GM12878 (cell line): ENCODE data around the gene CNDP2. TPM values are rescaled to one million over a fixed set of nuclear protein-coding genes. Genes with fewer than 3 reads are reported as not detected.

Source experiments
- ATAC-seq: fragments of 200-7000 bp; cut with Tn5 transposase; 3 replicates; pipeline ENCODE4 v1.9.1; 2020; ENCODE audit warnings: mild to moderate bottlenecking, moderate library complexity
- BruUV-seq: library from RNA; stranded (reverse); fragments of 400-500 nt; replicated peaks from 2 replicates; lab custom pipeline; 2021; lab: Mats Ljungman, UMichigan
- CTCF ChIA-PET: fragments of 300-600 bp; sonication (Branson Sonifier 250); formaldehyde crosslinking; extraction: SDS; loops from one replicate; lab custom pipeline; 2021; ENCODE audit warnings: inconsistent platforms; lab: Yijun Ruan, JAX
- POLR2A ChIA-PET: fragments of 350-600 bp; formaldehyde crosslinking; extraction: SDS; loops from one replicate; lab custom pipeline; 2021; ENCODE audit warnings: inconsistent platforms; lab: Charles Lee
- RAD21 ChIA-PET: fragments of 300-600 bp; sonication (Branson Sonifier 250); formaldehyde crosslinking; loops from one replicate; lab custom pipeline; 2023; ENCODE audit warnings: antibody characterized with exemption; ENCODE audit not compliant: unreplicated experiment; lab: Charles Lee
- SMC1A ChIA-PET: fragments of 300-600 bp; sonication (Branson Sonifier 250); formaldehyde crosslinking; loops from one replicate; lab custom pipeline; 2023; ENCODE audit not compliant: unreplicated experiment, uncharacterized antibody; lab: Charles Lee
- DNase-seq: peaks from one replicate; pipeline ENCODE4 v3.0.0-alpha.2; 2011; ENCODE audit warnings: low read depth, low spot score
- FAIRE-seq: peaks from 3 replicates; lab custom pipeline; 2011; peaks lifted over from hg19 to GRCh38; lab: Jason Lieb, UNC
- H2AFZ ChIP-seq: 2 replicates; pipeline ENCODE4 v1.6.0; 2011; ENCODE audit warnings: low read depth, low read length, control low read depth; ENCODE audit not compliant: control insufficient read depth
- H3K27ac ChIP-seq: 2 replicates; pipeline ENCODE4 v1.5.1; 2011; ENCODE audit warnings: control low read depth; ENCODE audit not compliant: control insufficient read depth, insufficient read depth
- H3K27me3 ChIP-seq, 2 experiments: replicated peaks in 1 of 2; 2 replicates each; pipeline versions ENCODE4 v1.6.0 to v1.6.1; 2011; ENCODE audit warnings: low read length in 1 of 2; ENCODE audit not compliant: control insufficient read depth in 2 of 2, insufficient read depth in 2 of 2
- H3K36me3 ChIP-seq, 2 experiments: 2 replicates each; pipeline ENCODE4 v1.5.1; 2011; ENCODE audit warnings: low read length in 1 of 2; ENCODE audit not compliant: control insufficient read depth in 2 of 2, insufficient read depth in 2 of 2
- H3K4me1 ChIP-seq: 2 replicates; pipeline ENCODE4 v1.6.1; 2011; ENCODE audit warnings: mild to moderate bottlenecking, low read length, moderate library complexity, mixed read lengths; ENCODE audit not compliant: control insufficient read depth, insufficient read depth
- H3K4me2 ChIP-seq: 2 replicates; pipeline ENCODE4 v1.6.0; 2011; ENCODE audit warnings: control low read depth; ENCODE audit not compliant: control insufficient read depth, insufficient read depth
- H3K4me3 ChIP-seq: fragments of 200-600 bp; sonication (generic); 2 replicates; pipeline ENCODE4 v1.5.1; 2016
- H3K79me2 ChIP-seq: 2 replicates; pipeline ENCODE4 v1.6.0; 2011; ENCODE audit warnings: low read length; ENCODE audit not compliant: control insufficient read depth, insufficient read depth
- H3K9ac ChIP-seq: 2 replicates; pipeline ENCODE4 v1.8.0; 2011; ENCODE audit warnings: low read length, control low read depth, mixed read lengths; ENCODE audit not compliant: control insufficient read depth, insufficient read depth
- H3K9me3 ChIP-seq: replicated peaks from 3 replicates; pipeline ENCODE4 v1.5.1; 2011; ENCODE audit warnings: mild to moderate bottlenecking, low read length; ENCODE audit not compliant: control insufficient read depth, insufficient read depth
- H4K20me1 ChIP-seq: 2 replicates; pipeline ENCODE4 v1.6.0; 2011; ENCODE audit not compliant: control insufficient read depth, insufficient read depth
- MEF2A ChIP-seq: IDR thresholded peaks from 2 replicates; pipeline ENCODE4 v1.6.1; 2011; ENCODE audit warnings: low read depth, mild to moderate bottlenecking, low read length, moderate library complexity; ENCODE audit not compliant: insufficient read depth
- MYB ChIP-seq: fragments of 150-350 bp; IDR thresholded peaks from 2 replicates; pipeline ENCODE4 v1.6.1; 2014; ENCODE audit warnings: mild to moderate bottlenecking, low read depth, low read length, borderline replicate concordance
- RELA ChIP-seq: fragments of 450-650 bp; IDR thresholded peaks from 2 replicates; pipeline ENCODE4 v1.8.0; 2014; ENCODE audit warnings: borderline replicate concordance; ENCODE audit not compliant: partially characterized antibody
- in situ Hi-C: fragments of 300-500 bp; cut with MboI; formaldehyde crosslinking; loops from 9 replicates; pipeline ENCODE4 v1.14.3; 2018; ENCODE audit warnings: mixed read lengths
- intact Hi-C: fragments of 100-400 bp; cut with micrococcal nuclease; formaldehyde crosslinking; loops from one replicate; pipeline ENCODE4 v1.14.2; 2022; ENCODE audit not compliant: unreplicated experiment
- polyA plus RNA-seq, 11 experiments: library from polyadenylated mRNA; depleted of rRNA in 4 of 11; unstranded in 6 of 11; stranded (reverse) in 5 of 11; fragments of >200 nt; fragmentation: Nextera tagmentation in 4 of 11; fragmentation: Illumina TruSeq in 1 of 11; extraction: Ambion mirVana in 4 of 11; extraction: Trizol in 1 of 11; gene quantifications; 1 replicate in 1 of 11; 2 replicates in 10 of 11; pipeline versions ENCODE4 v1.2.1 to v1.2.3, GENCODE V29; 2011 to 2016; ENCODE audit warnings: inconsistent platforms in 2 of 11, missing spikeins in 2 of 11, low read depth in 1 of 11
- total RNA-seq, 4 experiments: library from RNA; depleted of rRNA in 3 of 4; stranded (reverse); fragments of >200 nt in 3 of 4; fragmentation: Illumina TruSeq in 1 of 4; extraction: Trizol in 1 of 4; gene quantifications; 2 replicates each; pipeline versions ENCODE4 v1.2.1 to v1.2.3, GENCODE V29; 2013 to 2021

CNDP2 gene
- total and polyA plus RNA-seq, 10 of the 15 experiments (the other 5 are each of a cell fraction or from before 2014, with no cell fraction given) = 63.5 to 213 (median 158) TPM

DNA sequence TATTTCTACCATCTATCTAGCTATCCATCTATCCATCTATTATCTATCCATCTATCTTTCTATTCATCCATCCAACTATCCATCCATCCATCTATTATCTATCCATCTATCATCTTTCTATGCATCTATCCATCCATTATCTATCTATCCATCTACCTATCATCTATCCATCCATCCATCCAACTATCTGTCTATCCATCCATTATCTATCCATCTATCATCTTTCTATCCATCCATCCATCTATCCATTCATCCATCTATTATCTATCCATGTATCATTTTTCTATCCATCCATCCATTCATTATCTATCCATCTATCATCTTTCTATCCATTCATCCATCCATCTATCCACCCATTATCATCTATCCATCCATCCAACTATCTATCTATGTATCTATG lies 76.9 kb downstream of the CNDP2 start:
- Histone ChIP-seq H3K4me3 (no peak overlapping the region), H3K27me3 (peaks cover 0 to 1% of the 10 kb centered on the region in 2 experiments; a peak in 2 of 4 replicates), H3K4me1 (no peaks in the 10 kb centered on the region), H3K9me3 (no peaks in the 10 kb centered on the region), H3K4me2 (no peak overlapping the region)
- no peak for ATAC-seq
- ChIA-PET POLR2A (no interaction called here), RAD21 (no interaction called here), CTCF (no interaction called here)
- TF ChIP-seq MYB (no peak), RELA (no peak), MEF2A (no peak)
- TF ChIP-seq, all 136 proteins: peak for 0
- no peaks in the 10 kb centered on the region for H4K20me1 ChIP-seq
- H2AFZ ChIP-seq = no peak overlapping the region
- in situ Hi-C loops (no loop called here), intact Hi-C loops (no loop called here)
- SMC1A ChIA-PET = no interaction called here
- H3K36me3 ChIP-seq = no peaks in the 10 kb centered on the region
- no peak overlapping the region for H3K9ac ChIP-seq
- no peak overlapping the region for H3K27ac ChIP-seq
- DNase-seq = no peak
- no TSS peak for BruUV-seq
- no peak for FAIRE-seq
- no peaks in the 10 kb centered on the region for H3K79me2 ChIP-seq

Other genes with a start within 250 kb of the CNDP2 start
- 63.2 and 76.9 TPM in 2 replicates for gene CYB5A, start 204.4 kb upstream of the CNDP2 start, total RNA-seq (2014; rRNA removed)
- gene CYB5A, start 204.4 kb upstream of the CNDP2 start, total RNA-seq (2014; rRNA removed; fragmentation: Illumina TruSeq; extraction: Trizol) = 63.9 and 68.7 TPM in 2 replicates
- gene CYB5A, start 204.4 kb upstream of the CNDP2 start, total RNA-seq (2021) = 60.2 and 60.4 TPM in 2 replicates
- gene CYB5A, start 204.4 kb upstream of the CNDP2 start, polyA plus RNA-seq (2011; rRNA removed) = 106 and 119 TPM in 2 replicates
- 78.6 and 87.4 TPM in 2 replicates for gene CYB5A, start 204.4 kb upstream of the CNDP2 start, polyA plus RNA-seq (2014; fragmentation: Illumina TruSeq; extraction: Trizol)
- 100 to 1,000 TPM; 120 to 129 TPM for gene CYB5A, start 204.4 kb upstream of the CNDP2 start, polyA plus RNA-seq (2014; fragmentation: Nextera tagmentation; extraction: Ambion mirVana)
- 57.8 and 76.8 TPM in 2 replicates for gene CYB5A, start 204.4 kb upstream of the CNDP2 start, polyA plus RNA-seq (2014; rRNA removed)
- gene CYB5A, start 204.4 kb upstream of the CNDP2 start, polyA plus RNA-seq (2016; fragmentation: Nextera tagmentation; extraction: Ambion mirVana) = 100 to 1,000 TPM; 119 to 122 TPM
- not detected in 2 replicates for gene C18orf63, start 180.5 kb upstream of the CNDP2 start, total RNA-seq (2014; rRNA removed)
- gene C18orf63, start 180.5 kb upstream of the CNDP2 start, total RNA-seq (2014; rRNA removed; fragmentation: Illumina TruSeq; extraction: Trizol) = not detected in 2 replicates
- not detected in 2 replicates for gene C18orf63, start 180.5 kb upstream of the CNDP2 start, total RNA-seq (2021)
- gene C18orf63, start 180.5 kb upstream of the CNDP2 start, polyA plus RNA-seq (2011; rRNA removed) = not detected in 2 replicates
- gene C18orf63, start 180.5 kb upstream of the CNDP2 start, polyA plus RNA-seq (2014; fragmentation: Illumina TruSeq; extraction: Trizol) = not detected in 2 replicates
- gene C18orf63, start 180.5 kb upstream of the CNDP2 start, polyA plus RNA-seq (2014; fragmentation: Nextera tagmentation; extraction: Ambion mirVana) = not detected
- gene C18orf63, start 180.5 kb upstream of the CNDP2 start, polyA plus RNA-seq (2014; rRNA removed) = not detected in 2 replicates
- not detected for gene C18orf63, start 180.5 kb upstream of the CNDP2 start, polyA plus RNA-seq (2016; fragmentation: Nextera tagmentation; extraction: Ambion mirVana)
- not detected in 2 replicates for gene DIPK1C, start 39.1 kb upstream of the CNDP2 start, total RNA-seq (2014; rRNA removed)
- gene DIPK1C, start 39.1 kb upstream of the CNDP2 start, total RNA-seq (2014; rRNA removed; fragmentation: Illumina TruSeq; extraction: Trizol) = not detected in 2 replicates
- not detected in 2 replicates for gene DIPK1C, start 39.1 kb upstream of the CNDP2 start, total RNA-seq (2021)
- gene DIPK1C, start 39.1 kb upstream of the CNDP2 start, polyA plus RNA-seq (2011; rRNA removed) = not detected in 2 replicates
- gene DIPK1C, start 39.1 kb upstream of the CNDP2 start, polyA plus RNA-seq (2014; fragmentation: Illumina TruSeq; extraction: Trizol) = not detected in 2 replicates
- not detected for gene DIPK1C, start 39.1 kb upstream of the CNDP2 start, polyA plus RNA-seq (2014; fragmentation: Nextera tagmentation; extraction: Ambion mirVana)
- not detected in 2 replicates for gene DIPK1C, start 39.1 kb upstream of the CNDP2 start, polyA plus RNA-seq (2014; rRNA removed)
- not detected for gene DIPK1C, start 39.1 kb upstream of the CNDP2 start, polyA plus RNA-seq (2016; fragmentation: Nextera tagmentation; extraction: Ambion mirVana)
- not detected in 2 replicates for gene CNDP1, start 38.1 kb downstream of the CNDP2 start, total RNA-seq (2014; rRNA removed)
- gene CNDP1, start 38.1 kb downstream of the CNDP2 start, total RNA-seq (2014; rRNA removed; fragmentation: Illumina TruSeq; extraction: Trizol) = not detected in 2 replicates
- gene CNDP1, start 38.1 kb downstream of the CNDP2 start, total RNA-seq (2021) = not detected in 2 replicates
- gene CNDP1, start 38.1 kb downstream of the CNDP2 start, polyA plus RNA-seq (2011; rRNA removed) = not detected in 2 replicates
- gene CNDP1, start 38.1 kb downstream of the CNDP2 start, polyA plus RNA-seq (2014; fragmentation: Illumina TruSeq; extraction: Trizol) = 0.04 TPM in 1 of 2 replicates, not detected in the other
- not detected for gene CNDP1, start 38.1 kb downstream of the CNDP2 start, polyA plus RNA-seq (2014; fragmentation: Nextera tagmentation; extraction: Ambion mirVana)
- gene CNDP1, start 38.1 kb downstream of the CNDP2 start, polyA plus RNA-seq (2014; rRNA removed) = not detected in 2 replicates
- under 1 TPM in 1 of 2 experiments, not detected in 1; 0.05 TPM for gene CNDP1, start 38.1 kb downstream of the CNDP2 start, polyA plus RNA-seq (2016; fragmentation: Nextera tagmentation; extraction: Ambion mirVana)
- 10.1 and 11.2 TPM in 2 replicates for gene ZNF407, start 101.5 kb downstream of the CNDP2 start, total RNA-seq (2014; rRNA removed)
- 11.0 TPM in 2 replicates for gene ZNF407, start 101.5 kb downstream of the CNDP2 start, total RNA-seq (2014; rRNA removed; fragmentation: Illumina TruSeq; extraction: Trizol)
- gene ZNF407, start 101.5 kb downstream of the CNDP2 start, total RNA-seq (2021) = 10.3 and 11.6 TPM in 2 replicates
- 3.9 and 4.5 TPM in 2 replicates for gene ZNF407, start 101.5 kb downstream of the CNDP2 start, polyA plus RNA-seq (2011; rRNA removed)
- 4.8 and 5.7 TPM in 2 replicates for gene ZNF407, start 101.5 kb downstream of the CNDP2 start, polyA plus RNA-seq (2014; fragmentation: Illumina TruSeq; extraction: Trizol)
- gene ZNF407, start 101.5 kb downstream of the CNDP2 start, polyA plus RNA-seq (2014; fragmentation: Nextera tagmentation; extraction: Ambion mirVana) = under 1 TPM; 0.69 to 0.88 TPM
- 4.1 and 4.7 TPM in 2 replicates for gene ZNF407, start 101.5 kb downstream of the CNDP2 start, polyA plus RNA-seq (2014; rRNA removed)
- 1 to 10 TPM; 5.8 to 6.3 TPM for gene ZNF407, start 101.5 kb downstream of the CNDP2 start, polyA plus RNA-seq (2016; fragmentation: Nextera tagmentation; extraction: Ambion mirVana)